ENCODE data around the gene ADGRV1. TPM values are rescaled to one million over a fixed set of nuclear protein-coding genes. Genes with fewer than 3 reads are reported as not detected.

The ADGRV1 gene
- total RNA-seq, 1 experiment from 2014 or later, result 64.8 TPM

- no peak overlapping the region for H4K5ac ChIP-seq (ENCODE audit: insufficient read length, low read depth, low read length)
- Mint-ChIP-seq H3K27me3 (ENCODE audit: low read depth) (no peaks in the 10 kb centered on the region), H3K9me3 (peaks cover 0 to 3% of the 10 kb centered on the region in 2 experiments; a peak in 2 of 5 replicates), H3K27ac (peak overlapping the region; percentile 22 to 98 (median 65); a peak in 4 of 7 replicates), H3K4me1 (peaks cover 12 to 37% of the 10 kb centered on the region in 2 experiments; a peak in 3 of 4 replicates), H3K4me3 (no peak overlapping the region), H3K36me3 (ENCODE audit: insufficient read depth in 1 of 3, low read depth in 3 of 3) (peaks cover 4 to 26% (median 4%) of the 10 kb centered on the region in 3 experiments; a peak in 5 of 7 replicates)
- no peaks in the 10 kb centered on the region for H3K79me1 ChIP-seq (ENCODE audit: insufficient read depth, low read depth, low read length, poor library complexity, severe bottlenecking)
- H3K27me3 ChIP-seq (ENCODE audit: insufficient read depth, low read length), result no peaks in the 10 kb centered on the region
- H3K18ac ChIP-seq (ENCODE audit: insufficient read length, low read depth, low read length), result no peak overlapping the region
- no peaks in the 10 kb centered on the region for H3K4me1 ChIP-seq (ENCODE audit: insufficient read depth, low read length)
- H3K27ac ChIP-seq (ENCODE audit: insufficient read length, low read depth, low read length), result no peak overlapping the region
- H3K14ac ChIP-seq (ENCODE audit: insufficient read depth, low read length), result no peak overlapping the region
- no peak overlapping the region for H2BK5ac ChIP-seq (ENCODE audit: insufficient read length, low read length)
- no peak overlapping the region for H2AK5ac ChIP-seq (ENCODE audit: insufficient read length, low read length)
- no peak for TF ChIP-seq CTCF (conservative IDR thresholded peaks at IDR 0.05)
- no peaks in the 10 kb centered on the region for H4K20me1 ChIP-seq (ENCODE audit: control insufficient read depth, insufficient read depth, insufficient read length)
- DNase-seq, result no peak
- H3K23me2 ChIP-seq (ENCODE audit: insufficient read length, low read depth, low read length, poor library complexity, severe bottlenecking), result no peaks in the 10 kb centered on the region
- H2BK120ac ChIP-seq (ENCODE audit: low read depth, low read length, poor library complexity, severe bottlenecking), result no peak overlapping the region
- no peak overlapping the region for H2BK20ac ChIP-seq (ENCODE audit: low read depth, low read length, poor library complexity, severe bottlenecking)
- H2AFZ ChIP-seq (ENCODE audit: low read length), result no peak overlapping the region
- H3K79me2 ChIP-seq (ENCODE audit: insufficient read depth, low read length), result no peaks in the 10 kb centered on the region
- H3K4me2 ChIP-seq (ENCODE audit: insufficient read depth, insufficient read length, low read length), result no peak overlapping the region
- H3K9ac ChIP-seq (ENCODE audit: extremely low read depth, insufficient read length, low read length), result no peak overlapping the region
- no peak overlapping the region for H3K56ac ChIP-seq (ENCODE audit: insufficient read length, low read depth, low read length)
- H2BK12ac ChIP-seq (ENCODE audit: insufficient read length, low read depth, low read length), result no peak overlapping the region
- no peak overlapping the region for H3K23ac ChIP-seq (ENCODE audit: insufficient read length, low read depth, low read length)
- H2BK15ac ChIP-seq (ENCODE audit: low read depth, low read length), result no peak overlapping the region
- H3K9me3 ChIP-seq (ENCODE audit: control insufficient read depth, low read depth, low read length), result no peaks in the 10 kb centered on the region
- no peak overlapping the region for H3T11ph ChIP-seq (ENCODE audit: low read length)
- no peak overlapping the region for H4K8ac ChIP-seq (replicated peaks; ENCODE audit: insufficient read length, low read depth, low read length)
- WGBS (ENCODE audit: extremely low coverage, insufficient read length, low lambda C conversion rate), result no CpG with 5 or more reads among the region's 2 CpGs
- H3K4ac ChIP-seq (ENCODE audit: low read depth, low read length), result no peak overlapping the region
- no peak overlapping the region for H4K91ac ChIP-seq (ENCODE audit: insufficient read length, low read depth, low read length)
Measured at GRCh38 chr5:90939211-90939610, 380.6 kb downstream of the ADGRV1 start.

Data from H9 (cell line).